ENCODE measurements around the gene ASTL.

Gene ASTL

DNA sequence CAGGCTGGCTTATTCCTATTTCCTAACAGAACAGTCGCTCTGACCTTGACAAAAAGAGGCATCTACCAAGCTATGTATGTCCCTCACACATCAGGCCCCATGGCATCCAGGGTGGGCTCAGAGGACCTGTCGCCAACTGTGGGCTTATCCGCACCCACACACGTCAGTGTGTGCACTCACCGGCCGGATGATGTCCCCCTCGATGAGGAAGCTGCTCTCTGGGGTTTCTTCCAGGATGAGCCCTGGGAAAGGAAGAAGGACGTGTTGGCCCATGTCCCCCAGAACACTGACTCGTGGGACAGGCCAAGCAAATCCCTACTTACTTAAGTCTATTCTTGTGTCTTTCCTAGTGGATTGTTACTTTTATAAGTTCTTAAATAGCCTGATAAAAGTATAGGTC lies 3.1 kb downstream of the ASTL start:
- H2BK15ac ChIP-seq (ENCODE audit: low read depth, poor library complexity, severe bottlenecking): no peak overlapping the region
- H4K8ac ChIP-seq (ENCODE audit: low read length): no peak overlapping the region
- H3K9me3 ChIP-seq (ENCODE audit: control insufficient read depth, low read length): no peaks in the 10 kb centered on the region
- no peak overlapping the region for H2BK5ac ChIP-seq (ENCODE audit: low read depth, low read length, poor library complexity, severe bottlenecking)
- H3K36me3 ChIP-seq (ENCODE audit: control insufficient read depth in 1 of 2, insufficient read depth in 2 of 2, low read depth in 1 of 2, low read length in 2 of 2): no peaks in the 10 kb centered on the region
- no peak for DNase-seq
- H3K27ac ChIP-seq (ENCODE audit: low read length, poor library complexity, severe bottlenecking): no peak overlapping the region
- H3K23ac ChIP-seq (ENCODE audit: low read length in 2 of 2): no peak overlapping the region
- no peak overlapping the region for H3K4ac ChIP-seq (ENCODE audit: low read depth in 1 of 2, low read length in 2 of 2)
- no peak overlapping the region for H3K9ac ChIP-seq (ENCODE audit: low read length)
- no peak overlapping the region for H2BK12ac ChIP-seq (ENCODE audit: low read length in 2 of 2)
- H3K4me3 ChIP-seq (ENCODE audit: insufficient read depth in 1 of 2, low read depth in 1 of 2, low read length in 2 of 2): no peak overlapping the region
- H4K91ac ChIP-seq (ENCODE audit: low read length): no peak overlapping the region
- peaks cover 64 to 84% of the 10 kb centered on the region in 2 experiments for H3K27me3 ChIP-seq (ENCODE audit: control insufficient read depth in 1 of 2, insufficient read depth in 1 of 2, low read length in 2 of 2)
- no peak overlapping the region for H2AK5ac ChIP-seq (ENCODE audit: low read length, severe bottlenecking)
- H2AFZ ChIP-seq (ENCODE audit: low read depth, low read length): no peak overlapping the region
- H3K18ac ChIP-seq (ENCODE audit: low read depth in 1 of 2, low read length in 2 of 2): no peak overlapping the region
- H2BK120ac ChIP-seq (ENCODE audit: low read depth, low read length): no peak overlapping the region
- no peaks in the 10 kb centered on the region for H3K79me1 ChIP-seq (replicated peaks; ENCODE audit: low read length, poor library complexity, severe bottlenecking)
- WGBS: 94% methylated on average over 7 of the region's 9 CpGs
- no peak overlapping the region for H3K14ac ChIP-seq (ENCODE audit: low read length in 2 of 2)
- no peak overlapping the region for H3K4me2 ChIP-seq (ENCODE audit: low read length, poor library complexity, severe bottlenecking)
- H3K4me1 ChIP-seq (ENCODE audit: control insufficient read depth, insufficient read depth, low read depth, low read length): peaks cover 2% of the 10 kb centered on the region

GRCh38 chr2:96134421-96134820 lies 3.9 kb downstream of the ASTL start:
- H3K14ac ChIP-seq (ENCODE audit: low read length in 2 of 2): no peak overlapping the region
- H3K4me2 ChIP-seq (ENCODE audit: low read length, poor library complexity, severe bottlenecking): no peak overlapping the region
- no peak overlapping the region for H4K91ac ChIP-seq (ENCODE audit: low read length)
- H3K79me1 ChIP-seq (replicated peaks; ENCODE audit: low read length, poor library complexity, severe bottlenecking): no peaks in the 10 kb centered on the region
- no peak overlapping the region for H3K4me3 ChIP-seq (ENCODE audit: insufficient read depth in 1 of 2, low read depth in 1 of 2, low read length in 2 of 2)
- no peak overlapping the region for H2AFZ ChIP-seq (ENCODE audit: low read depth, low read length)
- H2AK5ac ChIP-seq (ENCODE audit: low read length, severe bottlenecking): no peak overlapping the region
- H3K9me3 ChIP-seq (ENCODE audit: control insufficient read depth, low read length): no peaks in the 10 kb centered on the region
- H2BK5ac ChIP-seq (ENCODE audit: low read depth, low read length, poor library complexity, severe bottlenecking): no peak overlapping the region
- WGBS: 79% methylated on average over 11 of the region's 11 CpGs
- no peak overlapping the region for H2BK15ac ChIP-seq (ENCODE audit: low read depth, poor library complexity, severe bottlenecking)
- H3K36me3 ChIP-seq (ENCODE audit: control insufficient read depth in 1 of 2, insufficient read depth in 2 of 2, low read depth in 1 of 2, low read length in 2 of 2): no peaks in the 10 kb centered on the region
- no peak overlapping the region for H4K8ac ChIP-seq (ENCODE audit: low read length)
- H3K27ac ChIP-seq (ENCODE audit: low read length, poor library complexity, severe bottlenecking): no peak overlapping the region
- DNase-seq: no peak
- H3K27me3 ChIP-seq (ENCODE audit: control insufficient read depth in 1 of 2, insufficient read depth in 1 of 2, low read length in 2 of 2): peaks cover 71 to 91% of the 10 kb centered on the region in 2 experiments
- no peak overlapping the region for H3K4ac ChIP-seq (ENCODE audit: low read depth in 1 of 2, low read length in 2 of 2)
- no peak overlapping the region for H2BK12ac ChIP-seq (ENCODE audit: low read length in 2 of 2)
- peaks cover 2% of the 10 kb centered on the region for H3K4me1 ChIP-seq (ENCODE audit: control insufficient read depth, insufficient read depth, low read depth, low read length)
- no peak overlapping the region for H2BK120ac ChIP-seq (ENCODE audit: low read depth, low read length)
- no peak overlapping the region for H3K9ac ChIP-seq (ENCODE audit: low read length)
- H3K23ac ChIP-seq (ENCODE audit: low read length in 2 of 2): no peak overlapping the region
- no peak overlapping the region for H3K18ac ChIP-seq (ENCODE audit: low read depth in 1 of 2, low read length in 2 of 2)

- Histone ChIP-seq H4K91ac (ENCODE audit: low read length) (no peak overlapping the region), H3K27me3 (ENCODE audit: control insufficient read depth in 1 of 2, insufficient read depth in 1 of 2, low read length in 2 of 2) (peaks cover 60 to 86% of the 10 kb centered on the region in 2 experiments), H3K14ac (ENCODE audit: low read length in 2 of 2) (no peak overlapping the region), H3K23ac (ENCODE audit: low read length in 2 of 2) (no peak overlapping the region), H3K36me3 (ENCODE audit: control insufficient read depth in 1 of 2, insufficient read depth in 2 of 2, low read depth in 1 of 2, low read length in 2 of 2) (no peaks in the 10 kb centered on the region), H2BK120ac (ENCODE audit: low read depth, low read length) (no peak overlapping the region), H3K79me1 (replicated peaks; ENCODE audit: low read length, poor library complexity, severe bottlenecking) (no peaks in the 10 kb centered on the region), H3K4me1 (ENCODE audit: control insufficient read depth, insufficient read depth, low read depth, low read length) (peaks cover 2% of the 10 kb centered on the region), H3K4me3 (ENCODE audit: insufficient read depth in 1 of 2, low read depth in 1 of 2, low read length in 2 of 2) (no peak overlapping the region), H3K27ac (ENCODE audit: low read length, poor library complexity, severe bottlenecking) (no peak overlapping the region), H3K4me2 (ENCODE audit: low read length, poor library complexity, severe bottlenecking) (no peak overlapping the region), H2AK5ac (ENCODE audit: low read length, severe bottlenecking) (no peak overlapping the region), H3K18ac (ENCODE audit: low read depth in 1 of 2, low read length in 2 of 2) (no peak overlapping the region), H2BK5ac (ENCODE audit: low read depth, low read length, poor library complexity, severe bottlenecking) (no peak overlapping the region), H2BK12ac (ENCODE audit: low read length in 2 of 2) (no peak overlapping the region), H3K9me3 (ENCODE audit: control insufficient read depth, low read length) (no peaks in the 10 kb centered on the region), H3K4ac (ENCODE audit: low read depth in 1 of 2, low read length in 2 of 2) (no peak overlapping the region), H3K9ac (ENCODE audit: low read length) (no peak overlapping the region), H4K8ac (ENCODE audit: low read length) (no peak overlapping the region), H2BK15ac (ENCODE audit: low read depth, poor library complexity, severe bottlenecking) (no peak overlapping the region), H2AFZ (ENCODE audit: low read depth, low read length) (no peak overlapping the region)
- no peak for DNase-seq
- WGBS: 81% methylated on average over 26 of the region's 26 CpGs
Measured at GRCh38 chr2:96131813-96132745, 6.2 kb downstream of the ASTL start.

GRCh38 chr2:96131152-96131812 lies 7.0 kb downstream of the ASTL start:
- no peak overlapping the region for H3K4me3 ChIP-seq (ENCODE audit: insufficient read depth in 1 of 2, low read depth in 1 of 2, low read length in 2 of 2)
- no peak overlapping the region for H2AFZ ChIP-seq (ENCODE audit: low read depth, low read length)
- no peak overlapping the region for H3K14ac ChIP-seq (ENCODE audit: low read length in 2 of 2)
- no peaks in the 10 kb centered on the region for H3K36me3 ChIP-seq (ENCODE audit: control insufficient read depth in 1 of 2, insufficient read depth in 2 of 2, low read depth in 1 of 2, low read length in 2 of 2)
- no peak for DNase-seq
- no peak overlapping the region for H4K91ac ChIP-seq (ENCODE audit: low read length)
- H2BK12ac ChIP-seq (ENCODE audit: low read length in 2 of 2): no peak overlapping the region
- H2AK5ac ChIP-seq (ENCODE audit: low read length, severe bottlenecking): no peak overlapping the region
- H2BK120ac ChIP-seq (ENCODE audit: low read depth, low read length): no peak overlapping the region
- WGBS: 75% methylated on average over 7 of the region's 10 CpGs
- H3K4me2 ChIP-seq (ENCODE audit: low read length, poor library complexity, severe bottlenecking): no peak overlapping the region
- no peak overlapping the region for H3K18ac ChIP-seq (ENCODE audit: low read depth in 1 of 2, low read length in 2 of 2)
- H3K27ac ChIP-seq (ENCODE audit: low read length, poor library complexity, severe bottlenecking): no peak overlapping the region
- H4K8ac ChIP-seq (ENCODE audit: low read length): no peak overlapping the region
- H3K27me3 ChIP-seq (ENCODE audit: control insufficient read depth in 1 of 2, insufficient read depth in 1 of 2, low read length in 2 of 2): peaks cover 56 to 85% of the 10 kb centered on the region in 2 experiments
- H2BK5ac ChIP-seq (ENCODE audit: low read depth, low read length, poor library complexity, severe bottlenecking): no peak overlapping the region
- H3K23ac ChIP-seq (ENCODE audit: low read length in 2 of 2): no peak overlapping the region
- H3K79me1 ChIP-seq (replicated peaks; ENCODE audit: low read length, poor library complexity, severe bottlenecking): no peaks in the 10 kb centered on the region
- no peak overlapping the region for H3K9ac ChIP-seq (ENCODE audit: low read length)
- no peak overlapping the region for H2BK15ac ChIP-seq (ENCODE audit: low read depth, poor library complexity, severe bottlenecking)
- no peaks in the 10 kb centered on the region for H3K9me3 ChIP-seq (ENCODE audit: control insufficient read depth, low read length)
- H3K4me1 ChIP-seq (ENCODE audit: control insufficient read depth, insufficient read depth, low read depth, low read length): peaks cover 2% of the 10 kb centered on the region
- no peak overlapping the region for H3K4ac ChIP-seq (ENCODE audit: low read depth in 1 of 2, low read length in 2 of 2)

All from mesenchymal stem cell (in vitro differentiated cells and primary cell).